GM18861 (cell line): Measurements from ENCODE around the gene OGFOD2.
"Not testable (repeated sequence)": the region's sequence is repeated elsewhere in the genome, so short reads cannot be mapped to it uniquely, and the experiment has no call there.

Source experiments
- ATAC-seq: cut with Tn5 transposase; IDR thresholded peaks from one replicate; pipeline ENCODE4 v1.9.1; 2021; ENCODE audit not compliant: unreplicated experiment

Gene OGFOD2

DNA sequence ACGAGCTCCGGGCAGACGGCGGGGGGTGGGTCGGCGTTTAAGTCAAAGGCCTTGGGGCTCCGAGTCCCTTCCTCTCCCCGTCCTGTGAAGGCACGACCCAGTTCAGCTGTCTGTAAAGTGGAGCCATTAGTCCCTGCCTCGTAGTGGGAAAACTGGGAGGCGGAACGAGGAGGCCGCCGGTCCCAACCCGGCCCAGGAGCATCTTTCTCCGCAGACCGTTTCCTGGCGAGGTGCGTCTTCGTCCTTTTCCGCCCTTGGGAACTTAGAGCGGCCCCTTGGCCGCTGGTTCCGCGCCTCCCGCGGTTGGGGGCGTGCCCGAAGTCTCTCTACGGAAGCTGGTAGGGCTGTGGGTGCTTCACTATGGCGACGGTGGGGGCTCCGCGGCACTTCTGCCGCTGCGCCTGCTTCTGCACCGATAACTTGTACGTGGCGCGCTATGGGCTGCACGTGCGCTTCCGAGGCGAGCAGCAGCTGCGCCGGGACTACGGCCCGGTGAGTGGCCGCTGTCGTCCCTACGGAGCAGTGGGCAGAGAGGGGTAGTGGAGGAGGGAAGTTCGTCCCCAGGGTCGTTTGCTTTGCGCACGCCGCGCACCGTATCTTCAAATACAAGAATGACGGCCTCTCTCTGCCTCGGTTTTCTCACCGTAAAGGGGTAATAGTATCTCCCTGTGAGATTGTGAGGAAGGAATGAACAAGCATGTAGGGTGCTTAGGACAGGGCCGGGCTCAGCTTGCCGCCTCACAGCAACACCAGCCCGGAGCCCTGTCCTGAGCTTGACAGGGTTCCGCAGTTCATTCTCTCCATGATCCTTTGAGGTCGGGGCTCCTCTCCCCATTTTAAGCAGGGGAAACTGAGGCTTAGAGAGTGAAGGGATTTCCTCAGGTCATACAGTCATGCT, at the start of gene OGFOD2:
Gene OGFOD2, plus strand, starts transcription at position 353 of the 898 bp plus-strand sequence. Its CDS starts 8 bp downstream, at position 361.
- peak; percentile 67 for ATAC-seq

DNA sequence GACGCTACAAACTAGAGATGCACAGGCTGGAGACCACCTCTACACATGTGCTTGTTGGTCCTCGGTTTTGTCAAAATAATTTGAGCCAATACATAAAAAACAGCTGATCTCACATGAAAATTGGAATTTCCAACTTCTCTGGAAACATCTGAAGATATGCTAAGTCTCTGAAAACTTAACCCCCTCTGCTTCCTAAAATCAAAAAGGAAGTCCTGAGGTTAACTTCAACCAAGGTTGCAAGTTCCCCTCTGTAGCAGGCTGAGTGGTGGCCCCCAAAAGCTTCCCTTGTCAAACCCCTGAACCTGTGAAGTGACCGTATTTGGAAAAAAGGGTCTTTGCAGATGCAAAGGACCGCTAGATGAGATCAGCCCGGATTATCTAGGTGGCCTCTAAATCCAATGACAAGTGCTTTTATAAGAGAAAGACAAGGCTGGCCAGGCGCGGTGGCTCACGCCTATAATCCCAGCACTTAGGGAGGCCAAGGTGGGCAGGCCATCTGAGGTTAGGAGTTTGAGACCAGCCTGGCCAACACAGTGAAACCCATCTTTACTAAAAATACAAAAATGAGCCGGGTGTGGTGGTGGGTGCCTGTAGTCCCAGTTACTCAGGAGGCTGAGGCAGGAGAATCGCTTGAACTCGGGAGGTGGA, 47.2 kb upstream of the OGFOD2 start:
- no peak for ATAC-seq

DNA sequence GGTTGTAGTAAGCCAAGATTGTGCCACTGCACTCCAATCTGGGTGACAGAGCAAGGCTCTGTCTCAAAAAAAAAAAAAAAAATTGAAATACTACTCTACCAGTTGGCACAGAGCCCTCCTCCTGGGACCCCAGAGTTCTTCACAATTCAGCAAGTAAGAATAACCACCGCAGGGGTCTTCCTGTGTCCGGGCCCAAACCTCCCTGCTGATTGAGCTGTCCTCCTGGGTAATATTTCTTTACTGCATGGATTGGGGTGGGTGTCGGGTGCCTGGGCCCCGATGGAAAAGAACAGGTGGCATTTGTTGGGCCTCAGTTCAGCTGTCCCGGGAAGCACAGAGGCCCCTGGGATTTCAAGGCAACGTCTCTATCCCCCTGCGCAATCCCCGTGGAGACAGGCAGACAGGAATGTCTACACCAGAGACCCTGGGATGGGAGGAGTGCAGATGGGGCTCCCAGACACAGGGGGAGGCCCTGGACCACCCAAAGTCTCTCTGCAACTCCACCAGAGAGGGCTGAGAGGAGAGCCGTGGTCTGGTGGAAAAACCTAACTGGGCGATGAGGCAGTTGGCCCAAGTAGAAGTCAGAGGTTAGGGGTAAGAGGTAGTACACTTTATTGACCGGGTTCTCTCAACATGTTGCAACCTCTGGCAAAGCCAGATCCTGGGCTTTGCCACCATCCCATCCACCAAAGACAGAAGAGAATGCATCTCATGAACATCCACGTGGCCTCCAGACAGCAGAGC, 46.5 kb upstream of the OGFOD2 start:
- ATAC-seq, result no peak

DNA sequence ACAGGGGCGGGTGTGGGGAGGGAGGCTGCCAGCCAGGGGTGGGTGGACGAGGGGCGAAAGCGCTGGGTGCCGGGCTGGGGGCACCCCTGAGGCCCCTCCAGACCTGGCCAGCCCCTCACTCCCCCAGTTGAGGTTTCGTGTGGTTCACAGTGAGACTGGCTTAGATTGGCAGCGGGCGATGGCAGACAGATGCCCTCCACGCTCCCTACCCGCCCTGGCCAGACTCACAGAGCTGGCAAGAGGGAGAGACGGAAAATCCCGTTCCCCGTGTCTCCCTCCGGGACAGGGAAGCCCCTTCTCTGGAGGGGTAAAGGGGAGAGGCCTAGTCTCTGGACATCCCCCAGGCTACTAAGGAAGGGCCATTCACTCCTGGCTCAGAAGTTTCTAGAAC, 45.9 kb upstream of the OGFOD2 start:
- no peak for ATAC-seq

DNA sequence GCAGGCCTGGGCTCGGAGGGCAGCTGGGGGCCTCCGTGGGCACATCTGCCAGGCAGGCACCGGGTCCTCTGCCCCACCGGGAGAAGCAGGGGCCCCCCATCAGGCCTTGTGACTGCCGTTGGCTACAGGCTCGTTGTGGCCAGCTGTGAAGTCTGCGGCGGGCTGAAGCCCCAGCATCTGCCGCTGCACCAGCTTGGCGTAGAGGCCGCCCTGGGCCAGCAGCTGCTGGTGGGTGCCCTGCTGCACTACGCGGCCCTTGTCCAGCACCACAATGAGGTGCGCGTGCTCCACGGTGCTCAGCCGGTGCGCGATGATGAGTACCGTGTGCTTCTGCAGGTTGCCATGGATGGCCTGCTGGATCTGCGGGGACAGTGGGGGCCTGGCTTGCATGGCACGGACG, 45.2 kb upstream of the OGFOD2 start:
- no peak for ATAC-seq

DNA sequence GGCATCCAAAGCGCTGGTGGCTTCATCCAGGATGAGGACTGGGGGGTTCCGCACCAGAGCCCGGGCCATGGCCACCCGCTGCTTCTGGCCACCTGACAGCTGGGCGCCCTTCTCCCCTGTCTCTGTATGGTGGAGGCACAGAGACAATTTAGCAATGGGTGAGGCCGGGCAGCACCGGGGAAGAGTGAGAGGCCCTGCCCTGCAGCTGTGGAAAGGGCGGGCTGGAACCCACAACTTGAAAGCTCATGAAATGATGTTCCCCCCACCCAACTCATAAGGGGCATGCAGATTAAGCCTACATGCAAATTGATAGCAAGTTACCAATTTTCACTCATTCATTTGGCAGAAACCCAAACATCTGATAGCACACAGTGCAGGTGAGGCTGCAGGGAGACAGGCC, 42.8 kb upstream of the OGFOD2 start:
- no peak for ATAC-seq

DNA sequence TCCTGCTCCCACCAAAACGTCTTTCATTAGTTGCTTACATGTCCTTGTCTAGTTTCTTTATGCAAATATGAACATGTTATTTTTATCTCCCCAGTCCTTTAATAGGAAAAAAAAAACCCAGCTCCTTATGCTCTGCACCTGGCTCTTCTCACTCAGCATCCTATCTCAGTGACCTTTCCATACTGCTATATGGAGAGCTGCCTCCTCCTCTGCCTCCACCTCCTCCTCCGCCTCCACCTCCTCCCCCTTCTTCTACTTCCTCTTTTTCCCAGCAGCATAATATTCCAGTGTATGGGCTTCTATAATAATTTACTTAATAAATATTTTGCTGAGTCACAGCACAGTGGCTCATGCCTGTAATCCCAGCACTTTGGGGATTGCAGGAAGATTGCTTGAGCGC, 40.3 kb upstream of the OGFOD2 start:
- ATAC-seq, result no peak

DNA sequence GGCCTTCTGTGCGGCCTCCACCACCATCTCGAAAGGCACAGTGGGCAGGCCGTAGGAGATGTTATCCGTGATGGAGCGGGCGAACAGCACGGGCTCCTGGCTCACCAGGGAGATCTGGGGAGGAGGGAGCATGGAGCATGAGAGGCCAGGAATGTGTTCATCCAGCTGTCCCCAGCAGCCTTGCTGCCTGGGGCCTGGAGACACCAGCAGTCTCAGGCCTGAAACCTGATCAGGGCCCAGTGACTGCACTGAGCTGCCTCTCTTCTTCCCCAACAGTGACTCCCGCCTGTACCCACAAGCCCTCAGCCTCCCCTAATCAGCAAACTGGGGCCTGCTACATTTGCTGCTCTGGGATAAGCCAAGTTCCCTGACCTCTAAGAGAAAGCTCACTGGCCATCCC, 39.7 kb upstream of the OGFOD2 start:
- no peak for ATAC-seq

DNA sequence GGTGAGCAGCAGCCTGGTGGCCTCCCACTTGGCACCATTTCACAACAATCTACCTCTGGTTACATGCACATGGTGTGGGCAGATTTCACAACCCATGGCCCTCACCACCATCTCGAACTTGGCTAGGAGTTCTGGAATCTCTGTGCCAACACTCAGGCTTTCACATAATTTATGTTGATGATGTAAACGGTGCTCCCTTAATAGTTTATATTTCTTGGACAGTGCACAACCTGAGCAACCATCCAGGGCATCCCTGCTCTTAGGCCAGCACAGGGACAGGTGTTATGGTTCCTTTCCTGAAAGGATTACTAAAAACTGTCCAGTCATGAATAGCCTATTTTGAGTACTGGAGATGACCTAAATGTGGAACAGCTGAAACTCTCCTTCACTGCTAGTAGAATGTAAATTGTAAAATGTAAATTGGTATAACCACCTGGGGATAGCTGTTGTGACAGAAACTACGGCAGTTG, 37.4 kb upstream of the OGFOD2 start:
- ATAC-seq, result no peak

DNA sequence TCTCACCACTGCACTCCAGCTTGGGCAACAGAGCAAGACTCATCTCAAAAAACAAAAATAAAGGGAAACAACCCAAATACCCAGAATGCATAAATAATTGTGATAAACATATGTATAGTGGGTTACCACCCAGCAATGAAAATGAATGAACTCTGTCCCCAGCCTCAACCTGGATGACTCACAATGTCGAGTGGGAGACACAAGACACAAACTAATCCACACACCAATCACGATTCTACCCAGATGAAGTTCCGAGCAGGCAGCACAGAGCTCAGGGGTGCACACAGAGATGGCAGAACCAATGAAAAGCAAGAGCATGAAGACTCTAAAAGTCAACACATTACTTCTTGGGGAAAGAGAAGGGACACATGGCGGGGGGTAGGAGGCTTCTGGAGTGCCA, 35.9 kb upstream of the OGFOD2 start:
- ATAC-seq, result no peak

DNA sequence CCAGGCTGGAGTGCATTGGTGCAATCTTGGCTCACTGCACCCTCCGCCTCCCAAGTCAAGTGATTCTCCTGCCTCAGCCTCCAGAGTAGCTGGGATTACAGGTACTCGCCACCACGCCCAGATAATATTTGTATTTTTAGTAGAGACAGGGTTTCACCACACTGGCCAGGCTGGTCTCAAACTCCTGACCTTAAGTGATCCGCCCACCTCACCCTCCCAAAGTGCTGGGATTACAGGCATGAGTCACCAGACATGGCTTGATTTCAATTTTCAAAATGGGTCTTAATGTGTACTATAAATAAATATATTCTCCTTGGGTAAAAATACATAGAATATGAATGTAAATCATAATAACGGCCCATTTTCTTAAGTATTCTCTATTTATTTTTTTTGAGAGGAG, 33.7 kb upstream of the OGFOD2 start:
- ATAC-seq, result not testable (repeated sequence)

DNA sequence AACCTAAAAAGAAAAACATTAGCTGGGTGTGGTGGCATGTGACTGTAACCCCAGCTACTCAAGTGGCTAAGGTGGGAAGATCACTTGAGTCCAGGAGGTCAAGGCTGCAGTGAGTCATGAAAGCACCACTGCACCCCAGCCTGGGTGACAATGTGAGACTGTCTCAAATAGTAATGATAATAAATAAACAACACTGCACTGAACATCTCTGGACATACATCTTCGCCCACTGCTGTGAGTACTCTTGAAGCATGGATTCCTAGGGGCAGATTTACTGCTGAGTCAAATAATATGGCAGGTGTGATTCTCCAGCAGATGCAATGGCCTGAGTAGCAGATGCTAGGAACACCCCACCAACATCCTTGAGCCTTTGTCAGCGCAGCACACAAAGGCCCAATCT, 32.4 kb upstream of the OGFOD2 start:
- no peak for ATAC-seq

DNA sequence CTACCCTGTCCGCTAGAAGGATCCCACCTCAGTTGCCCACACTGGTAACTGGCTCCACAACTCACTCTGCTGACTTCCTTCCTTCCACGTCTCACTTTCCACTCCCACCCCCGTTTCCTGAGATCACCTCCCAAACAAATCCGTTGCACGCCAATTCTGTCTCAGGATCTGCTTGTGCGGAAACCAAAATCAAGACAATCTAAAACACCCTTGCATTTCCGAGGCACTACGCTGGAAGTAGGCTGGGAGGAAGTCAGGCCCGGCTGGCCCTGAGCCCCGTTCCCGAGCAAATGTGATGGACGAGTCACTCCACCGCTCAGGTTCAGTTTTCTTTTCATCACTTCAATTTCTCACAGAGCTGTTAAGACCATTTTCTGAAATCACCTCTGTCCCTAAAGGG, 31.8 kb upstream of the OGFOD2 start:
- ATAC-seq, result no peak

DNA sequence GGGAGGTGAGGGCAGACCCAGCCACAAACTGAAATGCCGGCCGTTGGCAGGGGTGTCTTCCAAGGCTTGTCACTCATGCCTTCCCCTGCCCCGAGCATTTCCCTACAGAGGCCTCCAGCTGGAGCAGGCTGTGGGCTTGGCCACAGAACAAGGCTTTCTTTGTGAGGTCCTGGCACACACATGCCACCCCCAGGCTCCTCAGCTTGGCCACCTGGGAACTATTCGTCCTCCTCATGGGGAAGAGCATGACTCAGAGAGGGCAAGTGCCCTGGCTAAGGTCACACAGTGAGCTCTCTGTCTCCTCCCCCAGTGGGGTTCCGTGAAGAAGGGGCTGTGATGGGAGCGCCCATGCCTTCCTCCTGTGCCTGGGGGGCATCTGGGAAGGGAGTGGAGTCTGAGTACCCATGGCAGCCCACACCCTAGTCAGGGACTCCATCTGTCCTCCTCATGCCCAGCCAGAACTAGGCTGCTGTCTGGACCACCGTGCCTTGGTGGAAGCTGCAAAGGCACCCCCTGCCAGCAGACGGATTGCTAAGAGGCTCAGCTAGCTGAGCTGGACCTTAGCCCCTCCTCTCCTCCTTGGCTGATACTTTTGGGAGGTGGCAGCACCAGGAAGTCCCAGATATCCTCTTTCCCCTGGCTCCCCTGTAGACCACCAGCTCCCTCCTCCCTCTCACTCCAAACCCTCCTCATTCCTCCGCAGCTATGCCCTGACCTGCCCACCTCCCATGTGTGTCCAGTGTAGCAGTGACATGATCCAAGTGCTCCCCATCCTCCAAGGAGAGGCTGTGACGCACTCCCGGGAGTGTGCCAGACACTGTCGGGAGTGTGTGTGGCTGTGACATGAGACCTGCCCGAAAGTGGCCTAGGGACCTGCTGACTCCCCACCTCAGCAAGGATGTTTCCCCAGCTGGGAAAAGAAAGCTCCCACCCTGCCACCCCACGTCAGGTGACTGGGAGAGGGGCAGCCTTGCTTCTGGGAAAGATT, 30.1 kb upstream of the OGFOD2 start:
- ATAC-seq, result no peak

DNA sequence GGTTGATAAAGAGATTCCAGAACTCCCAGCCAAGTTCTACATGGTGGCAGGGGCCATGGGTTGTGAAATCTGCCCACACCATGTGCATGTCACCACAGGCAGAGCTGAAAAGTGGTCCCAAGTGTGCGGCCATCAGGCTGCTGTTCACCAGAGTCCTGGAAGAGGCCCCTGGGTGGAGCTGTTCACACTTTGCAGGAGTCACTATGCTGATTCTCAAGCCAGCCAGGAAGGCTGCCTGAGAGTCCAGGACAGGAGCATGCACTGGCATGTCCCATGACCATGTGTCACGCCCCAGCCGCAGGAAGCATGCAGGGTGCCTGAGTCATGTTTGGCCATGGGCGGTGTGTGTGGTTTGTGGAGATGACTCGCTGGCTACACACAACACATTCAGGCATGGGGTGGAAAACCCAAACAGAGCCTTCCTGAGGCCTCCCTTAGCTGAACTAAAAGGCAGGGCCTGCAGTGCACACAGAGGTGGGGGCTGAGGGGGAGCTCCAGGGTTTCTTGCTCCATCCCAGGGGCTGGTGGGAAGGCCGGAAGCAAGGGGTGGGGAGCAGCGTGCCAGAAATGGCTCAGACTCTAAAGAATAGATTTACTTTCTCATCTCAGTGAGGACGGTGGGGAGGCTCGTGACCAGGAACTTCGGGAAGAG, 28.2 kb upstream of the OGFOD2 start:
- peak; percentile 46 for ATAC-seq

DNA sequence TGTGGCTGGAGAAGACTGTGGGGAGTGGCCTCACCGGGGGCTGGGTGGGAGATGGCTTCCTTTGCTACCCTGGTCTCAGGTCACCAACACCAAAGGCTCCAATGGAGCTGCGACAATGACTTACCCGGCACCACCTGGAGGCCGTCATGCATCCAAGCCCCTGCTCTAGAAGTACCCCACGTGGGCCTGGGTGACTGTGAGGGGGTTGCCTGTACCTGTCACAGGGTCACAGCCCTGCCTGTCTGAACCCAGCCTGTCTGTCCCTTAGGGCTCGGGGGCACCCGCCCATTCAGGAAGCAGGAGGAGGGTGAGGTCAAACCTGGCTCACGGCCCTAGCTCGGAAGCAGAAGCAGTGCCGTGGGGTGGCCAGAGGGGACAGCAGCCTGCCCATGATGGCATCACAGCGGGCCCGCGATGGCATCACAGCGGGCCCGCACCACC, 27.7 kb upstream of the OGFOD2 start:
- no peak for ATAC-seq

DNA sequence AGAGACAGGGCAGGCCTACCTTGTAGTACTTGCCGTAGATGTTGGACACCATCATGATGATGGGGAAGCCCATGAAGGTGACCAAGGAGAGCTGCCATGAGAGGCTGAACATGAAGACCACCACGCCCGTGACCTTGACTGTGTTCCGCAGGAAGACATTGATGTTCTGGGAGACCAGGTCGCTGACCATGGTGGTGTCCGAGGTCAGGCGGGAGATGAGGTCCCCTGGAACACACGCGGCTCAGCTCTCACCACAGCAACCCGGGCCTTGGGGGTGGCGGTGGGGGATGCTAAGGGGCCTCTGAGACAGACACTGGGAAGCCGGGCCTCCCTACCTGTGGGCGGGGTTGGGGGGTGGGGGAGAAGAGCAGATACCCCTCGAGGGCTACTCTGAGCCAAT, 26.4 kb upstream of the OGFOD2 start:
- ATAC-seq, result no peak

DNA sequence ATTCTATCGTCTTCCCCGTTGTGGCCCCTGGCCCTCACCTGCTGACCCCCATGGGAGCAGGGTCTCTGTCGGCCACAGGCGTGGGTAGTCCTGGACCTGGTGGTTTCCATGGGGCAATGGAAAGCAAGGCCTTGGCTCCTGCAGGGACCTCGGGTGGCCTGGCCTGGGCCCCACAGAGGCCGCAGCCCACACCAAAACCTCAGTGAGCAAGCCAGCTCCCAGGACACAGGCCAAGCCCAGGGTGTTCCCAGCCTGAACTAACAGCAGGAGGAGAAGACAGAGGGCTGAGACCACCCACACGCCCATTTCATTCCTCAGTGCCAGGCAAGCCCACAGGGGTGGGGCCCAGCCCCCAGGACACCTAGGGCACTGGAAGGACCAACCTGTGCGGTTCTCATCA, 25.6 kb upstream of the OGFOD2 start:
- no peak for ATAC-seq

DNA sequence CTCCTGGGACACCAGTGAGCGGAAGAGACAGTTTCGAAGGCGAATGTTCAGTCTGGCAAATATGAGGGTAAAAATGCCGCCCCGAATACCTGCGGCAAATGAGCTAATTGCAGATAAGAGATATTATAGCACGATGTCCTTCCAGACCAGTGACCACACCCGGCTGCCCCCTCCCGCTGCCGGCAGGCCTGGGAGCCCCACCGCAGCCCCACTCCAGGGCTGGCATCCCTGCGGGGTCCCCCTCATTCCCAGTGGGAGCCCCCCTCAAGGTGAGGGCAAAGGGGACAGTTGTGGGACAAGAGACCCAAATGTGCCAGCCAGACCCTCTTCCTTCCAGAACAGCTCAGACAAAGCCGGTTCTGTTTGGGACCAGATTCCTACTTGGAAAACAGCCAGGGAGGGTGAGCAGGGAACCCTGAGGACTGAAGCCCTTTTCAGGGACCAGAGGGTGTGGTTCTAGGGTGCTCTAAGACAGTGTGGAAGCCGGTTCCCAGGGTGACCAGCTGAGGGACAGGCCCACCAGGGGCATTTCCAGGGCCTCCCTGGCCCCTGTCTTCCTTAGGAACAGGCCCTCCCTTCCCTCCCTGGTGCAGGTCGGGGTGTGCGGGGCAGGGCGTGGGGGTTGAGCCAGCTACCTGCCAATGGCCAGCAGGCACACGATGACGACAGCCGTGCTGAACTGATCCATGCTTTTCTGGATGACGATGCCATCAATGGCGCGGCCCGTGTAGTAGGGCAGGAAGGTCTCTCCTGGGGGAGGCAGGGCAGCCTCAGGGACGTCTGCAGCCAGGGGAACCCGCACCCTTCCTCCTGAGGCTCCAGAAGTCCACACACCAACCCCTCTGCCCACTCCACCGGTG, 25.0 kb upstream of the OGFOD2 start:
- ATAC-seq, result no peak
